WTC11 (cell line): ENCODE results near the gene SLC9A7.

Experiments
- AFF4 ChIP-seq: sonication (generic); formaldehyde crosslinking; IDR thresholded peaks from 2 replicates; pipeline ENCODE4 v1.8.1; 2023; ENCODE audit warnings: mild to moderate bottlenecking, missing genetic modification reagents, borderline replicate concordance
- AR ChIP-seq: fragments of 250-450 bp; sonication (Bioruptor Pico); IDR thresholded peaks from 2 replicates; pipeline ENCODE4 v1.9.0; 2021; ENCODE audit warnings: mild to moderate bottlenecking
- CDX4 ChIP-seq: fragments of 250-450 bp; sonication (Bioruptor Pico); IDR thresholded peaks from 2 replicates; pipeline ENCODE4 v1.9.0; 2021; ENCODE audit warnings: moderate library complexity, mild to moderate bottlenecking, inconsistent platforms, borderline replicate concordance
- CREB1 ChIP-seq: sonication (generic); formaldehyde crosslinking; IDR thresholded peaks from 2 replicates; pipeline ENCODE4 v1.8.0; 2023; ENCODE audit warnings: mild to moderate bottlenecking, missing genetic modification reagents
- CREM ChIP-seq: sonication (generic); formaldehyde crosslinking; IDR thresholded peaks from 2 replicates; pipeline ENCODE4 v1.8.1; 2022; ENCODE audit warnings: mild to moderate bottlenecking, missing genetic modification reagents, moderate library complexity
- CTCF ChIP-seq: fragments of 200-600 bp; IDR thresholded peaks from 2 replicates; pipeline ENCODE4 v1.8.0; 2022; ENCODE audit warnings: antibody characterized with exemption
- E2F1 ChIP-seq: sonication (generic); formaldehyde crosslinking; IDR thresholded peaks from 2 replicates; pipeline ENCODE4 v1.8.0; 2022; ENCODE audit warnings: mild to moderate bottlenecking, missing genetic modification reagents
- JUN ChIP-seq: sonication (generic); formaldehyde crosslinking; IDR thresholded peaks from 2 replicates; pipeline ENCODE4 v1.8.0; 2023; ENCODE audit warnings: mild to moderate bottlenecking, missing genetic modification reagents
- MAX ChIP-seq: sonication (generic); formaldehyde crosslinking; IDR thresholded peaks from 2 replicates; pipeline ENCODE4 v1.8.0; 2022; ENCODE audit warnings: mild to moderate bottlenecking, missing genetic modification reagents
- PRDM15 ChIP-seq: sonication (generic); formaldehyde crosslinking; IDR thresholded peaks from 2 replicates; pipeline ENCODE4 v1.8.0; 2022; ENCODE audit warnings: missing genetic modification reagents
- TEAD1 ChIP-seq: sonication (generic); formaldehyde crosslinking; IDR thresholded peaks from 2 replicates; pipeline ENCODE4 v1.8.0; 2022; ENCODE audit warnings: mild to moderate bottlenecking, missing genetic modification reagents
- ZNF423 ChIP-seq: fragments of 250-450 bp; sonication (Bioruptor Pico); IDR thresholded peaks from 2 replicates; pipeline ENCODE4 v2.1.2; 2022; ENCODE audit warnings: mild to moderate bottlenecking, moderate library complexity
- ZNF425 ChIP-seq: fragments of 250-450 bp; sonication (Bioruptor Pico); conservative IDR thresholded peaks from 2 replicates; pipeline ENCODE4 v1.9.0; 2021; ENCODE audit warnings: mild to moderate bottlenecking

- no peak for TF ChIP-seq AR
- no peak for TF ChIP-seq CREM (CRISPR knock-in tag)
- no peak for TF ChIP-seq CTCF
- TF ChIP-seq CREB1 (CRISPR knock-in tag): no peak
- TF ChIP-seq ZNF423 (CRISPR knock-in tag): no peak
- no peak for TF ChIP-seq PRDM15
- TF ChIP-seq MAX (CRISPR knock-in tag): no peak
- no peak for TF ChIP-seq ZNF425
- TF ChIP-seq AFF4 (CRISPR knock-in tag): no peak
- TF ChIP-seq JUN (CRISPR knock-in tag): no peak
- TF ChIP-seq TEAD1: no peak
- no peak for TF ChIP-seq E2F1 (CRISPR knock-in tag)
- TF ChIP-seq CDX4 (CRISPR knock-in tag): no peak
Measured at GRCh38 chrX:46759645-46759974, 692 bp upstream of the SLC9A7 start.
